Endothelial cell of umbilical vein (primary cell): ENCODE data around the gene HHATL. TPM values are rescaled to one million over a fixed set of nuclear protein-coding genes. Genes with fewer than 3 reads are reported as not detected.

Experiments
- BruUV-seq: library from RNA; stranded (reverse); fragments of 400-500 nt; replicated peaks from 2 replicates; lab custom pipeline; 2021; lab: Mats Ljungman, UMichigan
- CTCF ChIA-PET: fragments of 300-600, 350-600 bp; sonication (Branson Sonifier 250); formaldehyde crosslinking; loops from one replicate; lab custom pipeline; 2021; ENCODE audit warnings: antibody characterized with exemption, inconsistent platforms; lab: Charles Lee
- POLR2A ChIA-PET: fragments of 300-600, 350-600 bp; sonication (Branson Sonifier 250); formaldehyde crosslinking; loops from one replicate; lab custom pipeline; 2021; ENCODE audit warnings: antibody characterized with exemption, inconsistent platforms; lab: Charles Lee
- DNase-seq: peaks from one replicate; pipeline ENCODE4 v3.0.0-alpha.2; 2011; ENCODE audit warnings: low read depth, low spot score
- FAIRE-seq: peaks from 2 replicates; lab custom pipeline; 2011; peaks lifted over from hg19 to GRCh38; lab: Jason Lieb, UNC
- H2AFZ ChIP-seq: 2 replicates; pipeline ENCODE4 v1.6.0; 2012; ENCODE audit warnings: low read depth, low read length, control low read depth, inconsistent platforms
- H3K27ac ChIP-seq: 2 replicates; pipeline ENCODE4 v1.5.1; 2011; ENCODE audit warnings: low read depth, mild to moderate bottlenecking, control low read depth, low read length, moderate library complexity; ENCODE audit not compliant: insufficient read depth
- H3K27me3 ChIP-seq, 2 experiments: 2 replicates each; pipeline versions ENCODE4 v1.6.0 to v1.6.1; 2011; ENCODE audit warnings: low read length in 2 of 2, mixed read lengths in 1 of 2; ENCODE audit not compliant: control insufficient read depth in 2 of 2, insufficient read depth in 2 of 2
- H3K36me3 ChIP-seq, 2 experiments: 2 replicates in 1 of 2; 3 replicates in 1 of 2; pipeline ENCODE4 v1.5.1; 2011; ENCODE audit warnings: low read length in 2 of 2, mild to moderate bottlenecking in 1 of 2, moderate library complexity in 1 of 2; ENCODE audit not compliant: control insufficient read depth in 2 of 2, insufficient read depth in 2 of 2; ENCODE audit errors: extremely low read depth in 1 of 2
- H3K4me1 ChIP-seq: 3 replicates; pipeline ENCODE4 v1.5.1; 2011; ENCODE audit warnings: mild to moderate bottlenecking, low read length; ENCODE audit not compliant: control insufficient read depth, insufficient read depth; ENCODE audit errors: extremely low read depth
- H3K4me2 ChIP-seq: 2 replicates; pipeline ENCODE4 v1.6.1; 2011; ENCODE audit warnings: low read length, control low read depth, mixed read lengths; ENCODE audit not compliant: insufficient read depth
- H3K4me3 ChIP-seq, 3 experiments: fragments of 200-600 bp in 1 of 3; sonication (generic), shearing (Covaris generic) in 1 of 3; replicated peaks in 1 of 3; 2 replicates each; pipeline ENCODE4 v1.5.1; 2011 to 2016; ENCODE audit warnings: control low read depth in 3 of 3, low read length in 3 of 3, mild to moderate bottlenecking in 2 of 3, inconsistent platforms in 1 of 3, low read depth in 1 of 3, moderate library complexity in 1 of 3; ENCODE audit not compliant: insufficient read depth in 1 of 3
- H3K79me2 ChIP-seq: 2 replicates; pipeline ENCODE4 v1.6.0; 2012; ENCODE audit warnings: low read length, inconsistent platforms; ENCODE audit not compliant: control insufficient read depth, insufficient read depth
- H3K9ac ChIP-seq: replicated peaks from 2 replicates; pipeline ENCODE3; 2011; ENCODE audit warnings: low read length, control low read depth; ENCODE audit not compliant: insufficient read depth; ENCODE audit errors: extremely low read depth
- H3K9me1 ChIP-seq: replicated peaks from 3 replicates; pipeline ENCODE4 v1.6.0; 2011; ENCODE audit warnings: mild to moderate bottlenecking, low read length; ENCODE audit not compliant: control insufficient read depth, insufficient read depth; ENCODE audit errors: extremely low read depth
- H3K9me3 ChIP-seq: replicated peaks from 2 replicates; pipeline ENCODE4 v1.5.1; 2012; ENCODE audit warnings: low read length, inconsistent platforms; ENCODE audit not compliant: control insufficient read depth, insufficient read depth
- H4K20me1 ChIP-seq: replicated peaks from 2 replicates; pipeline ENCODE3; 2011; ENCODE audit warnings: mild to moderate bottlenecking, low read length; ENCODE audit not compliant: control insufficient read depth, insufficient read depth; ENCODE audit errors: extremely low read depth
- CTCF ChIP-seq, 2 donors: IDR thresholded peaks; 1 replicate in 1 of 2; 2 replicates in 1 of 2; pipeline ENCODE4 v1.5.1; 2011; ENCODE audit warnings: low read length in 2 of 2, mild to moderate bottlenecking in 2 of 2, moderate library complexity in 2 of 2, control low read depth in 1 of 2, inconsistent platforms in 1 of 2, low read depth in 1 of 2; ENCODE audit not compliant: insufficient read depth in 1 of 2; ENCODE audit errors: extremely low read depth in 1 of 2
- EZH2 ChIP-seq: IDR thresholded peaks from 2 replicates; pipeline ENCODE4 v1.6.1; 2012; ENCODE audit warnings: borderline replicate concordance, low read depth, mild to moderate bottlenecking, moderate library complexity, low read length, inconsistent platforms; ENCODE audit not compliant: severe bottlenecking
- FOS ChIP-seq: IDR thresholded peaks from 2 replicates; pipeline ENCODE4 v1.6.1; 2011; ENCODE audit warnings: mild to moderate bottlenecking, low read length, moderate library complexity, borderline replicate concordance; ENCODE audit not compliant: insufficient read depth
- GATA2 ChIP-seq: IDR thresholded peaks from 2 replicates; pipeline ENCODE4 v1.7.0; 2011; ENCODE audit warnings: low read depth, mild to moderate bottlenecking, moderate library complexity, mixed read lengths, low read length; ENCODE audit not compliant: insufficient read length, insufficient read depth
- JUN ChIP-seq: IDR thresholded peaks from 2 replicates; pipeline ENCODE4 v1.6.1; 2011; ENCODE audit warnings: borderline replicate concordance, low read depth; ENCODE audit not compliant: insufficient read length, insufficient read depth
- MAX ChIP-seq: IDR thresholded peaks from 2 replicates; pipeline ENCODE4 v1.6.1; 2011; ENCODE audit not compliant: insufficient read depth, insufficient read length
- MYC ChIP-seq: IDR thresholded peaks from one replicate; pipeline ENCODE4 v1.6.1; 2011; ENCODE audit warnings: mild to moderate bottlenecking, low read depth, low read length
- POLR2A ChIP-seq: IDR thresholded peaks from 2 replicates; pipeline ENCODE4 v1.6.1; 2012; ENCODE audit warnings: low read depth, mild to moderate bottlenecking, control low read depth, low read length
- POLR2AphosphoS5 ChIP-seq: IDR thresholded peaks from 2 replicates; pipeline ENCODE4 v1.6.1; 2012; ENCODE audit warnings: low read depth, mild to moderate bottlenecking, control low read depth, low read length, moderate library complexity; ENCODE audit not compliant: insufficient read depth
- dilution Hi-C: fragments of 300-500 bp; cut with MboI; formaldehyde crosslinking; loops from one replicate; pipeline ENCODE4 v1.15.0; 2019; ENCODE audit warnings: low sequenced_read_pairs; ENCODE audit not compliant: extremely low pct_ligation_motif_present
- intact Hi-C: fragments of 100-400 bp; cut with micrococcal nuclease; formaldehyde crosslinking; loops from one replicate; pipeline ENCODE4 v1.10.0; 2022
- polyA plus RNA-seq, 4 experiments: library from polyadenylated mRNA; depleted of rRNA in 3 of 4; stranded (reverse) in 3 of 4; unstranded in 1 of 4; fragments of >200 nt; gene quantifications; 2 replicates each; pipeline versions ENCODE4 v1.2.1 to v1.2.3, GENCODE V29; 2011 to 2012; ENCODE audit warnings: missing spikeins in 1 of 4
- total RNA-seq: library from RNA; stranded (reverse); gene quantifications from 2 replicates; pipeline ENCODE4 v1.2.3, GENCODE V29; 2021

HHATL gene
- total and polyA plus RNA-seq, 2 donors (not counting 3 experiments of a cell fraction or from before 2014, with no cell fraction given) = not detected

GRCh38 chr3:42684632-42685362 lies 17.8 kb downstream of the HHATL start:
- intact Hi-C loops = loop anchor here (2.0 kb wide), 1 partner anchor 30 kb away; no protein-coding TSS in a partner anchor
- Histone ChIP-seq H3K36me3 (no peaks in the 10 kb centered on the region), H3K9ac (no peak overlapping the region), H3K9me1 (no peaks in the 10 kb centered on the region), H3K27me3 (peaks cover 19 to 28% of the 10 kb centered on the region in 2 experiments), H3K9me3 (no peaks in the 10 kb centered on the region), H3K27ac (no peak overlapping the region), H3K4me2 (no peak overlapping the region), H3K4me1 (no peaks in the 10 kb centered on the region), H3K4me3 (no peak overlapping the region), H3K79me2 (no peaks in the 10 kb centered on the region), H4K20me1 (no peaks in the 10 kb centered on the region), H2AFZ (no peak overlapping the region)
- ChIA-PET POLR2A (no interaction called here), CTCF (no interaction called here)
- FAIRE-seq (no peak), DNase-seq (no peak)
- no TSS peak for BruUV-seq
- TF ChIP-seq EZH2 (no peak), POLR2A (no peak), MYC (no peak), JUN (no peak), GATA2 (no peak), CTCF (IDR thresholded peaks at IDR 0.05; ENCODE audit: extremely low read depth in 1 of 2, insufficient read depth in 1 of 2, low read depth in 1 of 2, low read length in 2 of 2) (no peak), MAX (no peak), POLR2AphosphoS5 (no peak), FOS (no peak)
- dilution Hi-C loops = no loop called here
